22Rv1 (cell line): ENCODE data around the gene MRRF.

ENCODE experiments used
- CTCF ChIP-seq: fragments of 450-650 bp; IDR thresholded peaks from 2 replicates; pipeline ENCODE4 v1.5.1; 2017; ENCODE audit warnings: mild to moderate bottlenecking
- ZFX ChIP-seq: fragments of 450-650 bp; IDR thresholded peaks from 2 replicates; pipeline ENCODE4 v1.6.1; 2017; ENCODE audit warnings: antibody characterized with exemption, borderline replicate concordance

- TF ChIP-seq CTCF (no peak), ZFX (no peak)
Observed at GRCh38 chr9:122336866-122337555, 72.3 kb downstream of the MRRF start.
